HEK293 (cell line): ENCODE measurements around the gene CHEK2.

Experiments used
- CTCF ChIA-PET: fragments of 350-600 bp; formaldehyde crosslinking; extraction: SDS; loops from one replicate; lab custom pipeline; 2021; ENCODE audit warnings: antibody characterized with exemption; lab: Yijun Ruan, JAX
- POLR2A ChIA-PET: fragments of 300-600 bp; formaldehyde crosslinking; extraction: SDS; loops from one replicate; lab custom pipeline; 2020; ENCODE audit warnings: antibody characterized with exemption, inconsistent platforms; lab: Yijun Ruan, JAX
- H3K27ac ChIP-seq: fragments of 200-500 bp; sonication (Bioruptor generic); 2 replicates; pipeline ENCODE4 v1.5.1; 2014; ENCODE audit warnings: low read depth, low read length, control low read depth, inconsistent platforms; ENCODE audit errors: extremely low read depth
- H3K36me3 ChIP-seq, 2 experiments: fragments of 200-500 bp in 1 of 2; sonication (Bioruptor generic) in 1 of 2; 1 replicate in 1 of 2; 2 replicates in 1 of 2; pipeline ENCODE4 v1.5.1; 2014 to 2017; ENCODE audit warnings: inconsistent platforms in 2 of 2, low read length in 2 of 2; ENCODE audit not compliant: control insufficient read depth in 2 of 2, insufficient read depth in 1 of 2
- H3K4me1 ChIP-seq: fragments of 200-500 bp; sonication (Bioruptor generic); 2 replicates; pipeline ENCODE4 v1.5.1; 2014; ENCODE audit warnings: mild to moderate bottlenecking, low read length, inconsistent platforms; ENCODE audit not compliant: control insufficient read depth, insufficient read depth
- H3K4me3 ChIP-seq: 2 replicates; pipeline ENCODE4 v1.5.1; 2011; ENCODE audit warnings: low read depth, mild to moderate bottlenecking, control low read depth, low read length, moderate library complexity
- H3K9me3 ChIP-seq: fragments of 200-500 bp; sonication (Bioruptor generic); 2 replicates; pipeline ENCODE4 v1.5.1; 2014; ENCODE audit warnings: low read depth, low read length, inconsistent platforms; ENCODE audit not compliant: control insufficient read depth, insufficient read depth
- EGR2 ChIP-seq: fragments of 450-650 bp; formaldehyde crosslinking; IDR thresholded peaks from 2 replicates; pipeline ENCODE4 v1.5.1; 2016; ENCODE audit warnings: low read depth, missing biosample characterization, missing genetic modification characterization
- HOXA7 ChIP-seq: sonication (generic); formaldehyde crosslinking; IDR thresholded peaks from 2 replicates; pipeline ENCODE4 v1.8.1; 2022; ENCODE audit warnings: missing genetic modification reagents, borderline replicate concordance
- KLF16 ChIP-seq: fragments of 450-650 bp; formaldehyde crosslinking; IDR thresholded peaks from 2 replicates; pipeline ENCODE4 v1.5.1; 2017; ENCODE audit warnings: missing biosample characterization, missing genetic modification characterization
- KLF7 ChIP-seq: fragments of 450-650 bp; formaldehyde crosslinking; IDR thresholded peaks from 2 replicates; pipeline ENCODE4 v1.5.1; 2016; ENCODE audit warnings: missing biosample characterization, missing genetic modification characterization, borderline replicate concordance
- MZF1 ChIP-seq: fragments of 450-650 bp; formaldehyde crosslinking; IDR thresholded peaks from 2 replicates; pipeline ENCODE4 v1.5.1; 2017; ENCODE audit warnings: missing biosample characterization, missing genetic modification characterization, borderline replicate concordance
- SP2 ChIP-seq: fragments of 450-650 bp; formaldehyde crosslinking; IDR thresholded peaks from 2 replicates; pipeline ENCODE4 v1.5.1; 2016; ENCODE audit warnings: missing biosample characterization, missing genetic modification characterization
- SP3 ChIP-seq: fragments of 450-650 bp; formaldehyde crosslinking; IDR thresholded peaks from 2 replicates; pipeline ENCODE4 v1.5.1; 2016; ENCODE audit warnings: missing biosample characterization, missing genetic modification characterization
- SP7 ChIP-seq: fragments of 450-650 bp; formaldehyde crosslinking; IDR thresholded peaks from 2 replicates; pipeline ENCODE4 v1.5.1; 2016; ENCODE audit warnings: missing biosample characterization, missing genetic modification characterization
- ZBTB1 ChIP-seq: fragments of 450-650 bp; formaldehyde crosslinking; IDR thresholded peaks from 2 replicates; pipeline ENCODE4 v1.5.1; 2016; ENCODE audit warnings: missing biosample characterization, missing genetic modification characterization
- ZBTB8A ChIP-seq: fragments of 450-650 bp; formaldehyde crosslinking; IDR thresholded peaks from 2 replicates; pipeline ENCODE4 v1.5.1; 2016; ENCODE audit warnings: missing biosample characterization, missing genetic modification characterization
- ZFHX2 ChIP-seq: fragments of 450-650 bp; formaldehyde crosslinking; conservative IDR thresholded peaks from 2 replicates; pipeline ENCODE4 v1.5.1; 2016; ENCODE audit warnings: missing biosample characterization, missing genetic modification characterization
- ZFP69B ChIP-seq: fragments of 450-650 bp; formaldehyde crosslinking; IDR thresholded peaks from 2 replicates; pipeline ENCODE4 v1.5.1; 2016; ENCODE audit warnings: missing biosample characterization, missing genetic modification characterization
- ZNF266 ChIP-seq: fragments of 450-650 bp; formaldehyde crosslinking; IDR thresholded peaks from 2 replicates; pipeline ENCODE4 v1.5.1; 2016; ENCODE audit warnings: missing biosample characterization, missing genetic modification characterization, low read depth
- ZNF335 ChIP-seq: fragments of 450-650 bp; formaldehyde crosslinking; conservative IDR thresholded peaks from 2 replicates; pipeline ENCODE4 v1.5.1; 2016; ENCODE audit warnings: missing biosample characterization, missing genetic modification characterization
- ZNF37A ChIP-seq: fragments of 450-650 bp; IDR thresholded peaks from 2 replicates; pipeline ENCODE4 v1.5.1; 2018; ENCODE audit warnings: missing biosample characterization, missing genetic modification characterization
- ZNF394 ChIP-seq: fragments of 450-650 bp; formaldehyde crosslinking; IDR thresholded peaks from 2 replicates; pipeline ENCODE4 v1.5.1; 2016; ENCODE audit warnings: missing biosample characterization, missing genetic modification characterization, mild to moderate bottlenecking, moderate library complexity, borderline replicate concordance
- ZNF48 ChIP-seq: fragments of 450-650 bp; formaldehyde crosslinking; IDR thresholded peaks from 2 replicates; pipeline ENCODE4 v1.5.1; 2016; ENCODE audit warnings: missing biosample characterization, missing genetic modification characterization
- ZNF501 ChIP-seq: fragments of 450-650 bp; formaldehyde crosslinking; IDR thresholded peaks from 2 replicates; pipeline ENCODE4 v1.5.1; 2016; ENCODE audit warnings: missing biosample characterization, missing genetic modification characterization
- ZNF514 ChIP-seq: fragments of 450-650 bp; formaldehyde crosslinking; IDR thresholded peaks from 2 replicates; pipeline ENCODE4 v1.5.1; 2016; ENCODE audit warnings: missing biosample characterization, missing genetic modification characterization
- ZNF561 ChIP-seq: fragments of 450-650 bp; IDR thresholded peaks from 2 replicates; pipeline ENCODE4 v1.5.1; 2018; ENCODE audit warnings: missing biosample characterization, missing genetic modification characterization, borderline replicate concordance
- ZNF571 ChIP-seq: fragments of 450-650 bp; formaldehyde crosslinking; IDR thresholded peaks from 2 replicates; pipeline ENCODE4 v1.5.0; 2017; ENCODE audit warnings: missing biosample characterization, missing genetic modification characterization
- ZNF596 ChIP-seq: fragments of 450-650 bp; IDR thresholded peaks from 2 replicates; pipeline ENCODE4 v1.5.0; 2018; ENCODE audit warnings: missing biosample characterization, mild to moderate bottlenecking, missing genetic modification characterization, moderate library complexity
- ZNF600 ChIP-seq: fragments of 450-650 bp; formaldehyde crosslinking; IDR thresholded peaks from 2 replicates; pipeline ENCODE4 v1.5.1; 2016; ENCODE audit warnings: missing biosample characterization, missing genetic modification characterization
- ZNF658 ChIP-seq: fragments of 450-650 bp; formaldehyde crosslinking; IDR thresholded peaks from 2 replicates; pipeline ENCODE4; 2016; ENCODE audit warnings: missing biosample characterization, missing genetic modification characterization
- ZNF660 ChIP-seq: fragments of 450-650 bp; IDR thresholded peaks from 2 replicates; pipeline ENCODE4 v1.5.1; 2018; ENCODE audit warnings: missing biosample characterization, mild to moderate bottlenecking, missing genetic modification characterization
- ZSCAN16 ChIP-seq: fragments of 450-650 bp; formaldehyde crosslinking; IDR thresholded peaks from 2 replicates; pipeline ENCODE4 v1.5.1; 2016; ENCODE audit warnings: missing biosample characterization, missing genetic modification characterization
- ZSCAN30 ChIP-seq: fragments of 450-650 bp; IDR thresholded peaks from 2 replicates; pipeline ENCODE4 v1.5.1; 2018; ENCODE audit warnings: missing biosample characterization, mild to moderate bottlenecking, missing genetic modification characterization, moderate library complexity
- TF ChIP-seq, protein P1 (sequence below): fragments of 450-650 bp; formaldehyde crosslinking; IDR thresholded peaks from 2 replicates; pipeline ENCODE4 v1.5.1; 2016; ENCODE audit warnings: missing biosample characterization, missing genetic modification characterization
- TF ChIP-seq, protein P2 (sequence below): fragments of 450-650 bp; formaldehyde crosslinking; IDR thresholded peaks from 2 replicates; pipeline ENCODE4 v1.5.1; 2016; ENCODE audit warnings: missing biosample characterization, missing genetic modification characterization
- TF ChIP-seq, protein P3 (sequence below): fragments of 450-650 bp; formaldehyde crosslinking; IDR thresholded peaks from 2 replicates; pipeline ENCODE4 v1.5.1; 2017; ENCODE audit warnings: missing biosample characterization, missing genetic modification characterization
- TF ChIP-seq, protein P4 (sequence below): fragments of 450-650 bp; formaldehyde crosslinking; IDR thresholded peaks from 2 replicates; pipeline ENCODE4 v1.5.1; 2016; ENCODE audit warnings: missing biosample characterization, missing genetic modification characterization

Gene CHEK2

DNA sequence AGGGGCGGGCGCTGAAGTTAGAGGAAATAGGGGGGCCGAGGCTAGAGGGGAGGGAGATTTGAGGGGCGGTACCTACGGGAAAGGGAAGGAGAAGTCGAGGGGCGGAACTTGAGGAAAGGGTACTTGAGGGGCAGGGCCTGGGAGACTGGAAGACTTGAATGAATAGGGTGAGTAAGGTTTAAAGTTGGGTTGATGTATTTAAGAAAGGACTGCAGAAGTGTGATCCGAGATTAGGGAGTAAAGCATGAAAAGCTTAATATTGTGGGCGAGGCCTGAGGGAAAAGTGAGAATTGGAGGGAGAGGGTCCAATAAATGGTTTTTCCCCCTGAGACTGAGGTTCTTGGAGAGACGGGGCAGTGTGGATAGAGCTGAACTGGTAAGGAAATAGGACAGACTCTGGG, 942 bp upstream of the CHEK2 start (continued):
- TF ChIP-seq, protein P1, sequence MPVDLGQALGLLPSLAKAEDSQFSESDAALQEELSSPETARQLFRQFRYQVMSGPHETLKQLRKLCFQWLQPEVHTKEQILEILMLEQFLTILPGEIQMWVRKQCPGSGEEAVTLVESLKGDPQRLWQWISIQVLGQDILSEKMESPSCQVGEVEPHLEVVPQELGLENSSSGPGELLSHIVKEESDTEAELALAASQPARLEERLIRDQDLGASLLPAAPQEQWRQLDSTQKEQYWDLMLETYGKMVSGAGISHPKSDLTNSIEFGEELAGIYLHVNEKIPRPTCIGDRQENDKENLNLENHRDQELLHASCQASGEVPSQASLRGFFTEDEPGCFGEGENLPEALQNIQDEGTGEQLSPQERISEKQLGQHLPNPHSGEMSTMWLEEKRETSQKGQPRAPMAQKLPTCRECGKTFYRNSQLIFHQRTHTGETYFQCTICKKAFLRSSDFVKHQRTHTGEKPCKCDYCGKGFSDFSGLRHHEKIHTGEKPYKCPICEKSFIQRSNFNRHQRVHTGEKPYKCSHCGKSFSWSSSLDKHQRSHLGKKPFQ: peak; percentile 51; the same call in 1 of the 2 replicates
- TF ChIP-seq ZNF266 (tag by site-specific recombination) (no peak), ZSCAN16 (tag by site-specific recombination) (peak; percentile 16; the same call in 1 of the 2 replicates), SP2 (tag by site-specific recombination) (peak; percentile 100; the same call in 1 of the 2 replicates), ZNF37A (tag by site-specific recombination) (no peak), SP3 (tag by site-specific recombination) (peak; percentile 95)
- TF ChIP-seq, protein P2, sequence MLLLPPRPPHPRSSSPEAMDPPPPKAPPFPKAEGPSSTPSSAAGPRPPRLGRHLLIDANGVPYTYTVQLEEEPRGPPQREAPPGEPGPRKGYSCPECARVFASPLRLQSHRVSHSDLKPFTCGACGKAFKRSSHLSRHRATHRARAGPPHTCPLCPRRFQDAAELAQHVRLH (tag by site-specific recombination): no peak
- TF ChIP-seq, all 188 proteins: peak for 10

DNA sequence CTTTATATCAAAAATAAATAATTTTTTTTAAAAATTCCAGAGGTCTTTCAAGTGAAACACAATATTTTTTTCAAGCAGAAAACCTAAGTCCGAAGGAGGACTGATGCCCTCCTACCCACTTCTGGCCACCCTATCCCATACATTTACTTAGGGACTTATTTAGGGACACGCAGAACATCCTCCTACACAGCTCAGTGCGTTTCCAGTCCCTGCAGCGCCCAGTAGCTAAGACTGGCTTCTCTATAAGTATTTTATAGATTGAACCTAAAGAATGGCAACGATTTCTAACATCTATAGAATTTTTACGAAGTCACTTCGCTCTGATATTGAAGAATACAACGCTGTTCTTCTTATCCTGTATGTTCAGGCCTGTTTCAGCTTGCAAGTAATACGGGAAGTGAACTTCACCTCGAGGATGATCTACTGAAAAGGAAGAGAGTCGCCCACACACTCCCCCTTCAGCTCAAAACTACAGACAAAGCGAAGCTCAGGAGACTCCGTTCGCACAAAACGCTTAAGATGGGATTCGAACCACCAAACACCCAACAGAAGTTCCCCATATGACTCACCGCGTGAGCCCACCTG, 328 bp downstream of the CHEK2 start:
- Histone ChIP-seq H3K4me1 (no peaks in the 10 kb centered on the region), H3K4me3 (peak overlapping the region; percentile 64), H3K36me3 (peaks cover 31 to 38% of the 10 kb centered on the region in 2 experiments), H3K9me3 (no peaks in the 10 kb centered on the region), H3K27ac (peak overlapping the region; percentile 59)
- POLR2A ChIA-PET: interaction anchor here (0.6 to 2.4 kb wide), 8 partner anchors 8 to 62 kb away, joined by 3 to 13 read pairs (median 4); partner anchors contain the start of genes CCDC117, TTC28 and XBP1
- CTCF ChIA-PET: interaction anchor here (0.6 to 0.9 kb wide), 4 partner anchors 10 to 78 kb away, joined by 3 to 4 read pairs (median 4); no protein-coding TSS in a partner anchor
- TF ChIP-seq, protein P2 (tag by site-specific recombination): no peak
- peak; percentile 59; the same call in 1 of the 2 replicates for TF ChIP-seq MZF1 (tag by site-specific recombination)
- TF ChIP-seq, protein P3, sequence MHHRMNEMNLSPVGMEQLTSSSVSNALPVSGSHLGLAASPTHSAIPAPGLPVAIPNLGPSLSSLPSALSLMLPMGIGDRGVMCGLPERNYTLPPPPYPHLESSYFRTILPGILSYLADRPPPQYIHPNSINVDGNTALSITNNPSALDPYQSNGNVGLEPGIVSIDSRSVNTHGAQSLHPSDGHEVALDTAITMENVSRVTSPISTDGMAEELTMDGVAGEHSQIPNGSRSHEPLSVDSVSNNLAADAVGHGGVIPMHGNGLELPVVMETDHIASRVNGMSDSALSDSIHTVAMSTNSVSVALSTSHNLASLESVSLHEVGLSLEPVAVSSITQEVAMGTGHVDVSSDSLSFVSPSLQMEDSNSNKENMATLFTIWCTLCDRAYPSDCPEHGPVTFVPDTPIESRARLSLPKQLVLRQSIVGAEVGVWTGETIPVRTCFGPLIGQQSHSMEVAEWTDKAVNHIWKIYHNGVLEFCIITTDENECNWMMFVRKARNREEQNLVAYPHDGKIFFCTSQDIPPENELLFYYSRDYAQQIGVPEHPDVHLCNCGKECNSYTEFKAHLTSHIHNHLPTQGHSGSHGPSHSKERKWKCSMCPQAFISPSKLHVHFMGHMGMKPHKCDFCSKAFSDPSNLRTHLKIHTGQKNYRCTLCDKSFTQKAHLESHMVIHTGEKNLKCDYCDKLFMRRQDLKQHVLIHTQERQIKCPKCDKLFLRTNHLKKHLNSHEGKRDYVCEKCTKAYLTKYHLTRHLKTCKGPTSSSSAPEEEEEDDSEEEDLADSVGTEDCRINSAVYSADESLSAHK: peak; percentile 16; the same call in 1 of the 2 replicates
- no peak for TF ChIP-seq ZNF514
- no peak for TF ChIP-seq HOXA7 (CRISPR knock-in tag)
- peak; percentile 50; the same call in 1 of the 2 replicates for TF ChIP-seq ZNF394 (tag by site-specific recombination)
- peak; percentile 42; the same call in 1 of the 2 replicates for TF ChIP-seq ZFHX2
- 0 out of 2 replicates have a peak, but pooled peaks have one; percentile 41 for TF ChIP-seq EGR2 (tag by site-specific recombination)
- peak; percentile 40; the same call in 1 of the 2 replicates for TF ChIP-seq ZNF660
- TF ChIP-seq, protein P4, sequence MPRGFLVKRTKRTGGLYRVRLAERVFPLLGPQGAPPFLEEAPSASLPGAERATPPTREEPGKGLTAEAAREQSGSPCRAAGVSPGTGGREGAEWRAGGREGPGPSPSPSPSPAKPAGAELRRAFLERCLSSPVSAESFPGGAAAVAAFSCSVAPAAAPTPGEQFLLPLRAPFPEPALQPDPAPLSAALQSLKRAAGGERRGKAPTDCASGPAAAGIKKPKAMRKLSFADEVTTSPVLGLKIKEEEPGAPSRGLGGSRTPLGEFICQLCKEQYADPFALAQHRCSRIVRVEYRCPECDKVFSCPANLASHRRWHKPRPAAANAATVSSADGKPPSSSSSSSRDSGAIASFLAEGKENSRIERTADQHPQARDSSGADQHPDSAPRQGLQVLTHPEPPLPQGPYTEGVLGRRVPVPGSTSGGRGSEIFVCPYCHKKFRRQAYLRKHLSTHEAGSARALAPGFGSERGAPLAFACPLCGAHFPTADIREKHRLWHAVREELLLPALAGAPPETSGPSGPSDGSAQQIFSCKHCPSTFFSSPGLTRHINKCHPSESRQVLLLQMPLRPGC (tag by site-specific recombination): 0 out of 2 replicates have a peak, but pooled peaks have one; percentile 23
- peak; percentile 8 for TF ChIP-seq SP7 (tag by site-specific recombination)
- no peak for TF ChIP-seq SP3 (tag by site-specific recombination)
- peak; percentile 69; the same call in 1 of the 2 replicates for TF ChIP-seq ZFP69B (tag by site-specific recombination)
- 0 out of 2 replicates have a peak, but pooled peaks have one; percentile 10 for TF ChIP-seq KLF16 (tag by site-specific recombination)
- TF ChIP-seq ZNF658 (tag by site-specific recombination): no peak
- 0 out of 2 replicates have a peak, but pooled peaks have one; percentile 26 for TF ChIP-seq ZBTB1 (tag by site-specific recombination)
- TF ChIP-seq KLF7 (tag by site-specific recombination): 0 out of 2 replicates have a peak, but pooled peaks have one; percentile 37
- TF ChIP-seq ZNF48 (tag by site-specific recombination): no peak
- no peak for TF ChIP-seq ZNF335 (tag by site-specific recombination)
- TF ChIP-seq ZNF571 (tag by site-specific recombination): no peak
- peak; percentile 38; the same call in 1 of the 2 replicates for TF ChIP-seq ZNF600 (tag by site-specific recombination)
- TF ChIP-seq ZNF561 (tag by site-specific recombination): peak; percentile 71; the same call in 1 of the 2 replicates
- peak; percentile 27; the same call in 1 of the 2 replicates for TF ChIP-seq ZBTB8A (tag by site-specific recombination)
- no peak for TF ChIP-seq ZNF596 (tag by site-specific recombination)
- peak; percentile 42 for TF ChIP-seq ZSCAN30
- no peak for TF ChIP-seq ZNF501 (tag by site-specific recombination)
